Ovary (tissue), 3 donors: Measurements from ENCODE around the gene CNTN5.

Source experiments
- EP300 ChIP-seq: sonication (generic); formaldehyde crosslinking; IDR thresholded peaks from one replicate; pipeline ENCODE4 v1.6.1; 2017; ENCODE audit warnings: antibody characterized with exemption
- TF ChIP-seq, protein P1 (sequence below), 3 donors: fragments of 450-650 bp in 2 of 3; fragments of 200-600 bp in 1 of 3; IDR thresholded peaks; one replicate each; pipeline versions ENCODE4 v1.5.1 to v1.8.0; 2016 to 2022; ENCODE audit warnings: antibody characterized with exemption in 3 of 3, mild to moderate bottlenecking in 1 of 3
- donor health status: DM: no; HTN: no; CAD: no.

DNA sequence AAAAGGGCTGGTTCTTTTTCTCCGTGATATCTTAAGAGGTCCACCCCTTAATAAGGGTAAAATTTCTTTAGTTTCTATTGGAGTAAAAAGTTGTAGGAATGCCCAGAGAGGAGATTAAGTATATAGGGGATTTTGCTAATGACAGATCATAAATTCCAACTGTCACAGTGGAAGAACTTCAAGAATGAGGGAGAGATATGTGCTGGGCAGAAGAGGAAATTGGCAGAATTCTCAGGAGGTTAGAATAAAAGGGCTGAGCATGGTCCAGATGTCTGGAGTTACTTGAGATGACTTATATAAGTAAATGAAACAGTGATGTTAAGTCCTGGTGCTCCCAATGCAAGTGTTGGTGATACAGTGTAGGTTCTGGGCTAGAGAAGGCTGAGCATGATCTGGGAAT lies 1248.8 kb downstream of the CNTN5 start:
- TF ChIP-seq, protein P1, sequence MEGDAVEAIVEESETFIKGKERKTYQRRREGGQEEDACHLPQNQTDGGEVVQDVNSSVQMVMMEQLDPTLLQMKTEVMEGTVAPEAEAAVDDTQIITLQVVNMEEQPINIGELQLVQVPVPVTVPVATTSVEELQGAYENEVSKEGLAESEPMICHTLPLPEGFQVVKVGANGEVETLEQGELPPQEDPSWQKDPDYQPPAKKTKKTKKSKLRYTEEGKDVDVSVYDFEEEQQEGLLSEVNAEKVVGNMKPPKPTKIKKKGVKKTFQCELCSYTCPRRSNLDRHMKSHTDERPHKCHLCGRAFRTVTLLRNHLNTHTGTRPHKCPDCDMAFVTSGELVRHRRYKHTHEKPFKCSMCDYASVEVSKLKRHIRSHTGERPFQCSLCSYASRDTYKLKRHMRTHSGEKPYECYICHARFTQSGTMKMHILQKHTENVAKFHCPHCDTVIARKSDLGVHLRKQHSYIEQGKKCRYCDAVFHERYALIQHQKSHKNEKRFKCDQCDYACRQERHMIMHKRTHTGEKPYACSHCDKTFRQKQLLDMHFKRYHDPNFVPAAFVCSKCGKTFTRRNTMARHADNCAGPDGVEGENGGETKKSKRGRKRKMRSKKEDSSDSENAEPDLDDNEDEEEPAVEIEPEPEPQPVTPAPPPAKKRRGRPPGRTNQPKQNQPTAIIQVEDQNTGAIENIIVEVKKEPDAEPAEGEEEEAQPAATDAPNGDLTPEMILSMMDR (IDR thresholded peaks at IDR 0.05): no peak
- no peak for TF ChIP-seq EP300
